Measurements from ENCODE around the gene ANKLE1.

- TF ChIP-seq, protein P1, sequence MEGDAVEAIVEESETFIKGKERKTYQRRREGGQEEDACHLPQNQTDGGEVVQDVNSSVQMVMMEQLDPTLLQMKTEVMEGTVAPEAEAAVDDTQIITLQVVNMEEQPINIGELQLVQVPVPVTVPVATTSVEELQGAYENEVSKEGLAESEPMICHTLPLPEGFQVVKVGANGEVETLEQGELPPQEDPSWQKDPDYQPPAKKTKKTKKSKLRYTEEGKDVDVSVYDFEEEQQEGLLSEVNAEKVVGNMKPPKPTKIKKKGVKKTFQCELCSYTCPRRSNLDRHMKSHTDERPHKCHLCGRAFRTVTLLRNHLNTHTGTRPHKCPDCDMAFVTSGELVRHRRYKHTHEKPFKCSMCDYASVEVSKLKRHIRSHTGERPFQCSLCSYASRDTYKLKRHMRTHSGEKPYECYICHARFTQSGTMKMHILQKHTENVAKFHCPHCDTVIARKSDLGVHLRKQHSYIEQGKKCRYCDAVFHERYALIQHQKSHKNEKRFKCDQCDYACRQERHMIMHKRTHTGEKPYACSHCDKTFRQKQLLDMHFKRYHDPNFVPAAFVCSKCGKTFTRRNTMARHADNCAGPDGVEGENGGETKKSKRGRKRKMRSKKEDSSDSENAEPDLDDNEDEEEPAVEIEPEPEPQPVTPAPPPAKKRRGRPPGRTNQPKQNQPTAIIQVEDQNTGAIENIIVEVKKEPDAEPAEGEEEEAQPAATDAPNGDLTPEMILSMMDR (IDR thresholded peaks at IDR 0.05) = peak; percentile 70 to 88
- TF ChIP-seq POLR2A (IDR thresholded peaks at IDR 0.05) = no peak
- no peak for TF ChIP-seq POLR2AphosphoS5 (IDR thresholded peaks at IDR 0.05)
Observed at GRCh38 chr19:17282488-17283125, 906 bp downstream of the ANKLE1 start.

All from suprapubic skin (tissue), 4 donors.